Keratinocyte (primary cell): ENCODE data around the gene FNTB.

Source experiments
- CTCF ChIP-seq, 3 experiments: IDR thresholded peaks in 1 of 3; conservative IDR thresholded peaks in 1 of 3; optimal IDR thresholded peaks in 1 of 3; 2 replicates in 2 of 3; 3 replicates in 1 of 3; pipeline versions ENCODE3 to v1.5.1; 2011; ENCODE audit warnings: low read length in 3 of 3, mild to moderate bottlenecking in 3 of 3, moderate library complexity in 2 of 3, control low read depth in 1 of 3, inconsistent platforms in 1 of 3; ENCODE audit not compliant: insufficient read depth in 2 of 3; ENCODE audit errors: extremely low read depth in 1 of 3
- EZH2 ChIP-seq: IDR thresholded peaks from one replicate; pipeline ENCODE4 v1.6.1; 2012; ENCODE audit warnings: inconsistent platforms, mild to moderate bottlenecking, low read length, moderate library complexity

GRCh38 chr14:65098586-65098985 lies 111.9 kb downstream of the FNTB start:
- TF ChIP-seq CTCF (optimal IDR thresholded peaks at IDR 0.05 in 1 of 3, IDR thresholded peaks at IDR 0.05 in 1 of 3, conservative IDR thresholded peaks at IDR 0.05 in 1 of 3; ENCODE audit: extremely low read depth in 1 of 3, insufficient read depth in 2 of 3, low read length in 3 of 3) (no peak), EZH2 (no peak)
